8988T (cell line): ENCODE data around the gene LRIF1.
"Not testable (repeated sequence)": the region's sequence is repeated elsewhere in the genome, so short reads cannot be mapped to it uniquely, and the experiment has no call there.

ENCODE experiments used
- DNase-seq: peaks from one replicate; pipeline ENCODE4 v3.0.0; 2011

The LRIF1 gene

DNA sequence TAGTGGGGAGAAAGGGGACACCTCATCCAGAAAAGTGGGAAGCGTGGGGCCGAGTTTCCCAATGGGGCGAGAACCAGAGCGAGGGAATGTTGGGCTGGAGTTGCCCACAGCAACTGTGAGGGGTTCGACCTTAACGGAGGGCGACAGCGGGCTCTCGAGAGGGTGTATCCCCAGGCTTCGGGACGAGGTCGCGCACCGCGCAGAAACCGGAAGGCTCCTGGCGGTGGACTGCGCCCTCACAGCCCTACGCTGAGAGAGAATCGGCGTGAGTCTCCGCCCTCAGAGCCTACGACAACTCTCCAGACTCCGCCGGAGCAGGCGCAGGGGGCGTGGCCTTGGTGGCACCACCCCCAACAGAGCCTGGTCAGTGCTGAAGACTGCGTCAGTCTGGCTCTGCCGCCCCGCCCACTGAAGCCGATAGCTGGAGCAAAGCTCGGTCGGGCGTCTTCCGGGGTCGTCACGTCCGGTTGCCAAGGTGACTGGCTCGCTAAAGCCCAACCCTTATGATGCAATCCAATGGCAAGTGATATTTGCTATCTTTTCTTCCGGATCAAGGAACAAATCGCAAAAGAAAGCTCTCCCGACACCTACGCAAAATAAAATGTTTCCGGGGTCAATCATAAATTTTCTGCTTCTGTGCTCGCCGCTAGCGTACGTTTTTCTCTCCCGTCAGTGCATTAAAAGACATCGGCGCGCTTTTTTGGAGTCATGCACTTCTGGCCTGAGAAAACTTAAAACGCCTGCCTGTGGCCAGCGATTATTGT, at the start of gene LRIF1:
Gene LRIF1, minus strand, starts transcription at position 232 of the 764 bp plus-strand sequence. CDS start 234 bp downstream, outside the sequence.
- peak; percentile 34 for DNase-seq

DNA sequence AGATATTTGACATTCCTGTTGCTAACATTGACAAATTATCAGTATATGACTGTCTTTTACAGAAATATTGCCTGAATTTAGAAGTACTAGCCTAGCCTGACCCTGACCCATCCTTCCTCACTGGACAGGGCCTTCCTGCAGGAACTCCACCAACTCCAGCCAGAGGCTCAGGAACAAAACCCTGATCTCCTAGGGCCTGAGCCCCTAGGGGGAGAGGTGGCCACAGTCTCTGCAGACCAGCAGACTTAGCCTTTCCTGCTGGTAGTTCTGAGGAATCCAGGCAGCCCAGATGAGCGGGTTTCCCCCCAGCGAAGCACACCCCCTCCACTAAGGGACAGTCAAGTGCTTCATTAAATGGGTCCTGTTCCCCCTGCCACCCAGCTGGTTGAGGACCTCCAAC, 44.3 kb upstream of the LRIF1 start:
- DNase-seq = no peak

DNA sequence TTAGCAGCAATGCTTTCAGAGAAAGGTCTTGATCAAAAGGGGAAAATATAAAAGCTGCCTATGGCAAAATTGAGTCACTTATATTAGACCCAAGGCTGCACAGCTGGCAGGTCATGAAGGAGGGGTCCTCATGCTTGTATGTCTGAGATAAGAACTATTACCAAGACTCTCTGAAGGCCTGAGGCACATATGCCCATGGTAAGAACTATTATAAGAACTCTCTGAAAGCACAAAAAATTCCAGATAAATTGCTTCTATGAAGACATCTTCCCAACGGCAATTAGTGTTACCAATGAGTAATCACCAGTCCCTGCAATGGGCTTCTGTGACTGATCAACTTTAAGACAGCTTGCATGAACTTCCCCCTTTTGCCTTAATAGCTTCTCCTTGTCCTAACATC, 42.8 kb upstream of the LRIF1 start:
- DNase-seq = no peak

DNA sequence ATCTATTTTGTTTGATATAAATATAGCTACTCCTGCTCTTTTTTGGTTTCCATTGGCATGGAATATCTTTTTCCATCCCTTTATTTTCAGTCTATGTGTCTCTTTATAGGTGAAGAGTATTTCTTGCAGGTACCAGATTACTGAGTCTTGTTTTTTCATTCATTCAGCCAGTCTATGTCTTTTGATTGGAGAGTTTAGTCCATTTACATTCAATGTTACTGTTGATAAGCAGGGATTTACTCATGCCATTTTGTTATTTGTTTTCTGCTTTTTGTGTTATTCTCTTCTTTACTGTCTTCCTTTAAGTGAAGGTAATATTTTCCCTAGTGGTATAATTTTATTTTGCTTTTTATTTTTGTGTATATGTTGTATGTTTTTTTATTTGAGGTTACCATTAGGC, 35.9 kb upstream of the LRIF1 start:
- DNase-seq = not testable (repeated sequence)

GRCh38 chr1:110992329-110992728, 28.6 kb upstream of the LRIF1 start:
- DNase-seq = not testable (repeated sequence)

- DNase-seq = not testable (repeated sequence)
These were observed 27.6 kb upstream of the LRIF1 start for GRCh38 chr1:110991295-110991694.

- DNase-seq = no peak
These were observed 26.8 kb upstream of the LRIF1 start for GRCh38 chr1:110990541-110990940.

DNA sequence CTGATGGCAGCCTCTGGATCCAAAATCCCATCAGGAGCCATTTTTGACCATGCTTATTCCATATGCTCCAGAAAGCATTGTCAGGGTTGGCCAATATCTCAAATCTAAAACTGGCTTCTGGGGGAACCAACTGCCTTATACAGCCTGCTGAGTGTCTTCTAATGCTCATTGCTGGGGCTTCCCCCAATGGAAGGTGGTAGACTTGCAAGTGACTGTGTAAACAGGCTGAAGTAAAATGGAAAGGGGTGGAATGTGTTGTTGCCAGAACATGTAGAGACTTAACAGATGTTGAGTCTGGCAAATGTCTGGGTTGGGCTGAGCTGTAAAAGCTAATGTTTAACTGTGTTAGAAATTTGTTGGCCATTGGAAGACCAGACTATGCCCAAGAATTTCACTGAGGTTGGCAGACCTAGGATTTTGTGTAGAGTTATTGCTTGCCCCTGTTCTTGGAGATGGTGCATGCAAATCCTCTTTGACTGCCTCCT, 22.7 kb upstream of the LRIF1 start:
- DNase-seq = no peak

GRCh38 chr1:110982320-110982719, 18.6 kb upstream of the LRIF1 start:
- DNase-seq = no peak

DNA sequence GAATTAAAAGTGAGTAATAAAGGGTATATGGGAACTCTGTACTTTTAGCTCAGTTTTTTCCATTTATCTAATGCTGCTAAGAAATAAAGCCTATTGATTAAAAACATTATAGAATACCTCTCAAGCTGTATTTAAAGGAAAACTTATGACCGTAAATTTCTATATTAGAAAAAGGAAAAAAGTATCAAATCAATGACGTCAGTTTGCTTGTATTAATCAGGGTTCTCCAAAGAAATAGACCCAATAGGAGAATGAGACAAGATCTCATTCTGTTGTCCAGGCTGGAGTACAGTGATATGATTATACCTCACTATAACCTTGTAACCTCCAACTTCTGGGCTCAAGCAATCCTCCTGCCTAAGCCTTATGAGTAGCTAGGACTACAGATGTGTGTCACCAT, 15.4 kb upstream of the LRIF1 start:
- DNase-seq = no peak

DNA sequence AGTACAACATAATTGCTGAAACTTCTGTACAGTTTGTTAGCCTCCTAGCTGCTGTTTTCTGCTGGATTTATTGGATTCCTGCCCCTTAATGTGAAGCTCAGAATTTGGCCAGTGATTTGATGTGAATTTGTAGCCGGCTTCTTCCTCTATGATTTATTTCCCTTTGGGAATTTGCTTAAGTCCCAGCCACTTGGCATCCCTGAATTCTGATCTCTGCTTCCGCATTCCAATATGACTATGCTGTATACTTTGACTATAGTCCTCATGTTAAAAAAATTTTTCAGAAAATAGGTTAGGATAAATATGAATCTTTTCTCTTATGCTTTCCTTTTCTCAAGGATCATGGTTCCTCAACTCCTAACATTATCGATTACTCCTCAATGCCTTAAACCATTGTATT, 12.4 kb upstream of the LRIF1 start:
- DNase-seq = no peak

DNA sequence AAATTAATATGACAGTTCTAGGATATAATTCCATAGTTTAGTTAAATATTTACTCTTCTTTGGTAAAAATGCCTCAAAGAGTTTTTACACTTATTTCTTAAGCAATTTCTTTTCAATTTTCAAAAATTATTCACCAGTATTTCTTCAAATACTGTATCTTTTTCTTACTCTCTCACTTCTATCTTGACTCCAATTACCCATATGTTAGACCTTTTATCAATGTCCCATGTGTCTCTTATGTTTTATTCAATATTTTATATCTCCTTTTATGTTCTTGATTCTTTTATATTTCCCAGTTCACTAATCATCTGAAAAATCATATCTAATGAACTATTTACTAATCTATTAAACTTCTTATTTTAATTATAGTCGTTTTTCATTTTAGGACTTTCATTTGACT, 11.5 kb upstream of the LRIF1 start:
- no peak for DNase-seq

GRCh38 chr1:110967256-110967655, 3.5 kb upstream of the LRIF1 start:
- DNase-seq = no peak

DNA sequence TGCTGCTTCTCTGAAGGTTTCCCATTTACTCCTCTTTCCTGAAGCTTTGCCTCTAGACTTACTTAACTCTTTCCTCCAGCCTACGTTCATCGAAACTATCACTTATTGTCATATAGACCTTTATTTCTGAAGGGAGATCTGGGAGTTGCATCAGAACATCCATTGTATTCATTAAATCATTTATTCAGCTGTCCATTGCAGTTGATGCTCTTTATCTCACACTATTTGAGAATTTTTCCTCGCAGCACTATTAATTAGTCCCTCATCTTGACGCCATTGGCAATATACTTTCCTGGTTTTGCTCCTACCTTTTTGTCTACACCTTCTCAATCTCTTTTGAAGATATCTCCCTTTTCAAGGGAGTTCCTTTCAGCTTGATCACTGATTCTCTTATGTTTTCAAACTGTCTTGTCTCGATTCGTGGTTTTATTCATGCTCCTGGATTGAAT, 757 bp upstream of the LRIF1 start:
- no peak for DNase-seq

DNA sequence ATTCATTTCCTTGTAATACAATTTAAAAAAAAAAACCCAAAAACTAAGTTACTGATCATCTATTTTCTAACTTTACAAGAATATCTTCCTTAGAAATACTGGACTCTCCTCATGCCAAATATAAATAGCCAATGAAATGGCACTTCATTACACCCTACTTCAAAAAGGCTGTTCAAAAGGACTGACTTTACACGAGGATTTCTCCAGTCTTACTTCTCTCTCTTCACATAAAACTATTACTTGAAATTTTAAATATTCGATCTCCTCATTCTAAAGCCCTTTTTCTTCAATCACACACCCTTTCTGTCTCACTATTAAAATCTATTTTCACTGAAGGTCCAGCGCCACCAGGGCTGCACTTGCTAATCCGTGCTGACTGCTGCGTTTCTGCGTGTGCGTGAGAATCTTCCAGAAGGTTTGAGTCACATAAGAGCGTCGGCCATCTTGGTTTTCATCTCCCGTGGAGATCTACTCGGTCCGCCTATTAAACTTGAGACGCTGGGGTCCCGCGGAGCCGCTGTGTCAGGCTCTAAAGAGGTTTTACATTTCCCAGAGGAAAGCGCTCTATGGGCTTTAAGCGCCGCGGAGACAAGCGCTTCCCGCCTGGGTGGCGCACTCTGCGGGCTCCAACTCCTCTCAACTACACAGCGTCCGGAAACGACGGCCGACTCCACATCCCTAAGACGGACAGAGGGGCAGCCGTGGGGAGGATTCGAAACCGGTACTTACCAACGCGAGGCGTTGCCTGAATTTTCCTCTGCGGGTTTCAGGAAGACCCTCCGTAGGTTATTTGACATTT, 631 bp downstream of the LRIF1 start:
- DNase-seq = no peak

GRCh38 chr1:110961902-110962301, 1.8 kb downstream of the LRIF1 start:
- no peak for DNase-seq

- no peak for DNase-seq
These were observed 2.8 kb downstream of the LRIF1 start for GRCh38 chr1:110960777-110961420.

- no peak for DNase-seq
These were observed 5.9 kb downstream of the LRIF1 start for GRCh38 chr1:110957798-110958197.

- DNase-seq = no peak
These were observed 7.1 kb downstream of the LRIF1 start for GRCh38 chr1:110956586-110956985.

GRCh38 chr1:110953031-110953430, 10.7 kb downstream of the LRIF1 start:
- no peak for DNase-seq

- no peak for DNase-seq
These were observed 11.7 kb downstream of the LRIF1 start for GRCh38 chr1:110952031-110952430.

DNA sequence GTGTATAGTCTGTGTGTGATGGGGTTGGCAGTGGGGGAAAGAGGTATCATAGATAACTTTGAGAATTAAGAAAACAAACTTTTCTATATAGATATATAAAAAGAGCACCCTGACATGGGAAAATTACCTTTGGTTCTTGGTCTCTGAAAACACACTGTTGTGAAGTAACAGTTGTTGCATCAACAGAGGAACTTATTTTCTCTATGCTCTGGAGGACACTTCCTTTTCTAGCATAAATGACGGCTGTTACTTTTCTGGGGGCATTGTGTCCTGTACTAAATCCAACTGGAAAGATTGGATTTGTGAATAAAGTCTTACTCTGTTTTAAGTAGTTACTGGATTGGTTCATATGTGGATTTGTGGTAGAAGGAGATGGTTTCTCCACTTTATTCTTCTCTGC, 12.6 kb downstream of the LRIF1 start:
- DNase-seq = no peak

- no peak for DNase-seq
These were observed 15.5 kb downstream of the LRIF1 start for GRCh38 chr1:110948038-110948810.
